HEK293T (cell line): ENCODE results near the gene FBN1.

Source experiments
- CTCF ChIA-PET: fragments of 350-600 bp; formaldehyde crosslinking; extraction: SDS; loops from one replicate; lab custom pipeline; 2021; ENCODE audit warnings: antibody characterized with exemption, inconsistent platforms; lab: Yijun Ruan, JAX
- POLR2A ChIA-PET: fragments of 350-600 bp; formaldehyde crosslinking; extraction: SDS; loops from one replicate; lab custom pipeline; 2020; ENCODE audit warnings: antibody characterized with exemption, inconsistent platforms; lab: Yijun Ruan, JAX
- DNase-seq: peaks from one replicate; pipeline ENCODE4 v3.0.0; 2012; ENCODE audit warnings: mixed read lengths; ENCODE audit errors: extremely low spot score
- ARNT ChIP-seq: fragments of 450-650 bp; IDR thresholded peaks from 2 replicates; pipeline ENCODE4 v1.6.1; 2017; ENCODE audit warnings: mild to moderate bottlenecking
- BHLHE40 ChIP-seq: fragments of 450-650 bp; IDR thresholded peaks from 2 replicates; pipeline ENCODE4 v1.6.1; 2016; ENCODE audit warnings: mild to moderate bottlenecking, moderate library complexity, borderline replicate concordance
- CTBP1 ChIP-seq: fragments of 450-650 bp; IDR thresholded peaks from 2 replicates; pipeline ENCODE4 v1.6.1; 2016; ENCODE audit warnings: borderline replicate concordance
- ELF4 ChIP-seq: fragments of 450-650 bp; IDR thresholded peaks from 2 replicates; pipeline ENCODE4 v1.6.1; 2017; ENCODE audit warnings: antibody characterized with exemption
- FOXA1 ChIP-seq: fragments of 450-650 bp; IDR thresholded peaks from 2 replicates; pipeline ENCODE4 v1.6.1; 2016; ENCODE audit warnings: mild to moderate bottlenecking
- FOXK2 ChIP-seq: fragments of 450-650 bp; IDR thresholded peaks from 2 replicates; pipeline ENCODE4 v1.6.1; 2016; ENCODE audit warnings: mild to moderate bottlenecking
- FOXM1 ChIP-seq: fragments of 450-650 bp; IDR thresholded peaks from 2 replicates; pipeline ENCODE4 v1.6.1; 2017; ENCODE audit warnings: mild to moderate bottlenecking, borderline replicate concordance
- HDGF ChIP-seq: fragments of 450-650 bp; IDR thresholded peaks from 2 replicates; pipeline ENCODE4 v1.6.1; 2017; ENCODE audit warnings: antibody characterized with exemption, borderline replicate concordance
- L3MBTL2 ChIP-seq: fragments of 450-650 bp; conservative IDR thresholded peaks from 2 replicates; pipeline ENCODE4 v1.6.1; 2016; ENCODE audit warnings: mild to moderate bottlenecking
- LEF1 ChIP-seq: fragments of 450-650 bp; IDR thresholded peaks from 2 replicates; pipeline ENCODE4 v1.6.1; 2017; ENCODE audit warnings: mild to moderate bottlenecking, borderline replicate concordance
- NFRKB ChIP-seq: fragments of 450-650 bp; IDR thresholded peaks from 2 replicates; pipeline ENCODE4 v1.6.1; 2016; ENCODE audit warnings: mild to moderate bottlenecking, moderate library complexity
- SP1 ChIP-seq: fragments of 450-650 bp; IDR thresholded peaks from 2 replicates; pipeline ENCODE4 v1.6.1; 2017
- SUZ12 ChIP-seq: fragments of 450-650 bp; IDR thresholded peaks from 2 replicates; pipeline ENCODE4 v1.6.1; 2016; ENCODE audit warnings: mild to moderate bottlenecking
- TARDBP ChIP-seq: fragments of 450-650 bp; IDR thresholded peaks from 2 replicates; pipeline ENCODE4 v1.6.1; 2016
- ZNF384 ChIP-seq: fragments of 450-650 bp; IDR thresholded peaks from 2 replicates; pipeline ENCODE4 v1.6.1; 2016
- TF ChIP-seq, protein P1 (sequence below): fragments of 450-650 bp; IDR thresholded peaks from 2 replicates; pipeline ENCODE4 v1.6.1; 2016

FBN1 gene

DNA sequence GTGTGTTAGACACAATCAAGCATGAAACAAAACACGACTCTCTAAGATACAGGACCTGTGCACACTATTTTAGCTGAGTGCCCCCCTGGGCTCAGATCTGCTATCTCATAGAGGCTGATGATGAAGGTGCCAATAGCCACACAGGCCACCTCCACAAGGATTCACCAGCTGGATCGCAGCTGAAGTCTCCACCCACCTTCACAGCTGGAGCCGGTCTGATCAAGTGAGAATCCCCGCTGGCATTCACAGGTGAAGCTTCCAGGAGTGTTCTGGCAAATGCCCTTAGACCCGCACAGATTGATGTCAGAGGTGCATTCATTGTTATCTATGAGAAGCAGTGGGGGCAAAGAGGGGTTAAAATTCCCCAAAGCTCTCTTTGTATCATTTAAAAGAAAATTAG, 224.1 kb downstream of the FBN1 start:
- DNase-seq, result no peak
- CTCF ChIA-PET, result no interaction called here
- TF ChIP-seq, protein P1, sequence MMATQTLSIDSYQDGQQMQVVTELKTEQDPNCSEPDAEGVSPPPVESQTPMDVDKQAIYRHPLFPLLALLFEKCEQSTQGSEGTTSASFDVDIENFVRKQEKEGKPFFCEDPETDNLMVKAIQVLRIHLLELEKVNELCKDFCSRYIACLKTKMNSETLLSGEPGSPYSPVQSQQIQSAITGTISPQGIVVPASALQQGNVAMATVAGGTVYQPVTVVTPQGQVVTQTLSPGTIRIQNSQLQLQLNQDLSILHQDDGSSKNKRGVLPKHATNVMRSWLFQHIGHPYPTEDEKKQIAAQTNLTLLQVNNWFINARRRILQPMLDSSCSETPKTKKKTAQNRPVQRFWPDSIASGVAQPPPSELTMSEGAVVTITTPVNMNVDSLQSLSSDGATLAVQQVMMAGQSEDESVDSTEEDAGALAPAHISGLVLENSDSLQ, result no peak
- TF ChIP-seq NFRKB, result no peak
- no peak for TF ChIP-seq CTBP1
- TF ChIP-seq BHLHE40, result no peak
- TF ChIP-seq HDGF, result no peak
- no peak for TF ChIP-seq TARDBP
- no peak for TF ChIP-seq LEF1
- TF ChIP-seq ELF4, result no peak
- TF ChIP-seq SUZ12, result no peak
- POLR2A ChIA-PET, result no interaction called here

DNA sequence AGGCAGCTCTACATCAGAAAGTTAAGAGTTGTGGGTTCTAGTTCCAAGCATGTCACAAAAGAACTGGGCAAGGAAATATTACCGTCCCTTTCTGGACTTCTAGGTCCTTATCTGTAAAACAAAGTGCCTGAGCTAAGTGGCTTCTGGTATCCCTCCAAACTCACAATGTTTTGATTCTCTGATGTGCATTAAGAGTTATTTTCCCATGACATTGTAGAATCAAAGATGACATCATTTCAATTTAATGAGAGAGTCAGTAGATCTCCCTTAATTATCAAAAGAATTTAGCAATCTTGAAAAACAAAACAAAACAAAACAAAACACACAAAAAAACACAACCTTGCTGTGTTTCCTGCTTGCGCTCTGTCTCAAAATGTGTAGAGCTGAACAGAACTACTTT, 225.6 kb downstream of the FBN1 start:
- no peak for TF ChIP-seq LEF1
- no peak for TF ChIP-seq ELF4
- TF ChIP-seq, protein P1, result no peak
- no peak for TF ChIP-seq BHLHE40
- no peak for TF ChIP-seq NFRKB
- POLR2A ChIA-PET, result no interaction called here
- DNase-seq, result no peak
- CTCF ChIA-PET, result no interaction called here

DNA sequence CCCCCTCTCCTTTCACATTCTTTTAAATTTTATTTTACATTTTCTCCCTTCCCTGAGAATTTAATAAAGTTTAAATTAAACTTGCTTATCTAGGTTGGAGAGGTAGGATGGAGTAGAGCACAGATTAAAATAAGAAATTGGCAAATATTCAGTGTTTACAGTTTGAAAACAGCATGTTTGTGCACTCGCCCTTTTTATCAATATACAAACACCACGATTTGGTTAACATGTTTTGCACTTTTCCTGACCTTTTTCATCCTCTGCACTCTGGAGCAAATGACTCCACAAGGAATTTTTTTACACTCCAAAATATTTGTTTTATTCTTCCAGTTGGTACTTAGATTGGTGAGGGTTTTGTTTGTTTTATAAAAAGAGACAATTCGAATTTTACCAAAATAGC, 227.2 kb downstream of the FBN1 start:
- TF ChIP-seq SUZ12, result no peak
- TF ChIP-seq BHLHE40, result no peak
- no peak for TF ChIP-seq ARNT
- no peak for TF ChIP-seq NFRKB
- no peak for TF ChIP-seq ZNF384
- no peak for TF ChIP-seq CTBP1
- no peak for TF ChIP-seq FOXM1
- no peak for TF ChIP-seq ELF4
- TF ChIP-seq, protein P1, result no peak
- no peak for TF ChIP-seq HDGF
- POLR2A ChIA-PET, result no interaction called here
- CTCF ChIA-PET, result no interaction called here

DNA sequence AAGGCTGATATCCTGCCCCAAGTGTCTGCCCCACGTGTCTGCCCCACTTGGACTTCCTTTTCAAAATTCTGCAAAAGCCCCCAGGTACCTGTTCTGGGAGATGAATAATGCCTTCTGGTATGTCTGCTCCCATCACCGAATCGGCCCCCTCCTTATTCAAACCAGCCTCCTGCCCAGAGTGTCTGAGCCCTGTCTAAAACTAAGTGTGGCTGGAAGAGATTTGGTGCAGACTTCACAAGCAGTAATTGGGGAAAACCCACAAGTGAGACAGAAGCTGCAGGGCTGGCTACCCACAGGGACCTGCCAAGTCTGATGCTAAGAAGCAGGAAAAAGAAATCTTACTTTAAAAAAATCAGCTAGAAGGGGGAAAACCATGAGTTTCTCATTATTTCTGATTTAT, 229.2 kb downstream of the FBN1 start:
- no peak for TF ChIP-seq TARDBP
- no peak for TF ChIP-seq LEF1
- no peak for TF ChIP-seq BHLHE40
- TF ChIP-seq FOXK2, result no peak
- TF ChIP-seq, protein P1, result no peak
- no peak for TF ChIP-seq SP1
- no peak for TF ChIP-seq SUZ12
- TF ChIP-seq ARNT, result no peak
- TF ChIP-seq HDGF, result no peak
- TF ChIP-seq L3MBTL2, result no peak
- TF ChIP-seq CTBP1, result no peak
- TF ChIP-seq FOXM1, result no peak
- TF ChIP-seq FOXA1, result no peak
- TF ChIP-seq NFRKB, result no peak
- TF ChIP-seq ELF4, result no peak
- no peak for TF ChIP-seq ZNF384
- POLR2A ChIA-PET, result no interaction called here
- DNase-seq, result no peak
- CTCF ChIA-PET, result no interaction called here

More for the DNA sequence above, 227.2 kb downstream of the FBN1 start:
- DNase-seq, result no peak

DNA sequence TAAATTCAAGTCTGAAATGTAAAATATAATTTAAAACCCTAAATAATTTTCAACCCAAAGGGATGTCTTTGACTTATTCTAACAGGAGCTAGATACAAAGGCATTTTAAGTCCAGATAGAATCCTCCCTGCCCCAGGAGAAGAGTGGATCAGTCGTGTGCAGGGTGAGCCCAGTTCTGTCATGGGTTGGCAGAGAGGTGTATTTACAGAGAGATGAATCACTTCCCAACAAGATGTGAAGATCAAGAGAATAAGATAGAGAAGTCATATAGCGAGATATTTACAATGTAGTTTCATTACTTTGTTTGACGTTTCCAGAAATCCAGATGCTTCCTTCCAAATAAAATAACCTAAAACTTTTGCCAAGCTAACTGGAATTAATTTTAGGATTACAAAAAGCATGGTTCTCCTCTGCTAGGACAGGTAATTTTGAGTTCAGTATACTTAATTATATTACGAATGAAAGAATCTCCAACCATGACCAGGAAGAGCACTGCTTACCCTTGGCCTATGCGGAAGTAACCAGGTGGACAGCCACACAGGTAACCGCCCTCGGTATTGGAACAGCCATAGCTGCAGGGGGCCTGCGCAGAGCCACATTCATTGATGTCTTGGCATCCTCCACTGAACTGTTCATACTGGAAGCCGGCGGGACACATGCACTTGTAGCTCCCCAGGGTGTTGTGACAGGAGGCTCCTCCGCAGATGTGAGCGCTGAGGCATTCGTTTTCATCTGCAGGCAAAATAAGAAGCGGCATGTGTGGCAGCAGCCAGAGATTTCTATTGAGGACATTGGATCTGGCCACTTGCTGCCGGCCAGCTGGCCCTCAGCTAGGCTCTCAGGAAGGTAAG, 230.2 kb downstream of the FBN1 start:
- no peak for DNase-seq
- POLR2A ChIA-PET, result no interaction called here
- CTCF ChIA-PET, result no interaction called here
- TF ChIP-seq FOXM1 (no peak), ZNF384 (no peak), ARNT (no peak), NFRKB (no peak), LEF1 (no peak), HDGF (no peak), ELF4 (no peak), SUZ12 (no peak), BHLHE40 (no peak)
- TF ChIP-seq, protein P1, result no peak
